ENCODE results near the gene ROM1.

DNA sequence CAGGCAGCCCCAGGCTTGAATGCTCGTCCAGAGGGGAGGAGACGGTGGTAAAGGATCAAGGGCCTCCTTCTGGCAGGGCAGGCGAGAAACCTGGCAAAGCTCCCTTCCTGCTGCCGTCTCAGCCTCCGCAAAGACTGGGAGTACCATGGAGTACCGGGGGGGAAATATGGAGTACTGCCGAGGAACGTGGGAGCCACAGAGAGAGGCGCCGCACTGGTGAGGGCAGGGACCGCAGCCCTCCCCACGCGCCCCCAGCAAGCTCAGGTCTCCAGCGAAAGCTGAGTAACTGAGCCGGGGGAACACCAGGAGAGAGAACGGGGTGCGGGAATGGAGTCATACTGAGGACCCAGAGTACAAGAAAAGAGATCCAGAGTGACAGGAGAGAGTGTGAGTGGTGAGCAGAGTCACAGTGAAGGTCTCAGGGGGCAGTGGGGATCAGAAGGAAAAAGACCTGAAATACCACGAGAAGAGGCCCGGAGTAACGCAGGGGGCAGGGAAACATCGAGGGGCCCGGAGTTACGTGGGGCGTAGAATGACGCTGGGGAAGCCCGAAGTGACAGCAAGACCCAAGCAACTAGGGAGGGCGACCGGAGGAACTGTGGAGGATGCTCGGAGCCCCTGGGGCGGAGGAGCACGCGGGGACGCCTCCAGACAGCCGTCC is 1.2 kb upstream of the ROM1 start:
- no peak for TF ChIP-seq POLR2A (IDR thresholded peaks at IDR 0.05)
- TF ChIP-seq, protein P1, sequence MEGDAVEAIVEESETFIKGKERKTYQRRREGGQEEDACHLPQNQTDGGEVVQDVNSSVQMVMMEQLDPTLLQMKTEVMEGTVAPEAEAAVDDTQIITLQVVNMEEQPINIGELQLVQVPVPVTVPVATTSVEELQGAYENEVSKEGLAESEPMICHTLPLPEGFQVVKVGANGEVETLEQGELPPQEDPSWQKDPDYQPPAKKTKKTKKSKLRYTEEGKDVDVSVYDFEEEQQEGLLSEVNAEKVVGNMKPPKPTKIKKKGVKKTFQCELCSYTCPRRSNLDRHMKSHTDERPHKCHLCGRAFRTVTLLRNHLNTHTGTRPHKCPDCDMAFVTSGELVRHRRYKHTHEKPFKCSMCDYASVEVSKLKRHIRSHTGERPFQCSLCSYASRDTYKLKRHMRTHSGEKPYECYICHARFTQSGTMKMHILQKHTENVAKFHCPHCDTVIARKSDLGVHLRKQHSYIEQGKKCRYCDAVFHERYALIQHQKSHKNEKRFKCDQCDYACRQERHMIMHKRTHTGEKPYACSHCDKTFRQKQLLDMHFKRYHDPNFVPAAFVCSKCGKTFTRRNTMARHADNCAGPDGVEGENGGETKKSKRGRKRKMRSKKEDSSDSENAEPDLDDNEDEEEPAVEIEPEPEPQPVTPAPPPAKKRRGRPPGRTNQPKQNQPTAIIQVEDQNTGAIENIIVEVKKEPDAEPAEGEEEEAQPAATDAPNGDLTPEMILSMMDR (IDR thresholded peaks at IDR 0.05): peak in 1 of 4 experiments; percentile 8
- TF ChIP-seq POLR2AphosphoS5 (IDR thresholded peaks at IDR 0.05): no peak

All from prostate gland (tissue), 2 donors.